ENCODE data around the gene HIVEP3. TPM values are rescaled to one million over a fixed set of nuclear protein-coding genes. Genes with fewer than 3 reads are reported as not detected.
A peak's percentile ranks its signal among the peaks of the same experiment; 100 is the strongest.
"Not testable (repeated sequence)": the region's sequence is repeated elsewhere in the genome, so short reads cannot be mapped to it uniquely, and the experiment has no call there.

HIVEP3 gene
- total RNA-seq = 10 to 100 TPM; 13.2 to 13.4 TPM

DNA sequence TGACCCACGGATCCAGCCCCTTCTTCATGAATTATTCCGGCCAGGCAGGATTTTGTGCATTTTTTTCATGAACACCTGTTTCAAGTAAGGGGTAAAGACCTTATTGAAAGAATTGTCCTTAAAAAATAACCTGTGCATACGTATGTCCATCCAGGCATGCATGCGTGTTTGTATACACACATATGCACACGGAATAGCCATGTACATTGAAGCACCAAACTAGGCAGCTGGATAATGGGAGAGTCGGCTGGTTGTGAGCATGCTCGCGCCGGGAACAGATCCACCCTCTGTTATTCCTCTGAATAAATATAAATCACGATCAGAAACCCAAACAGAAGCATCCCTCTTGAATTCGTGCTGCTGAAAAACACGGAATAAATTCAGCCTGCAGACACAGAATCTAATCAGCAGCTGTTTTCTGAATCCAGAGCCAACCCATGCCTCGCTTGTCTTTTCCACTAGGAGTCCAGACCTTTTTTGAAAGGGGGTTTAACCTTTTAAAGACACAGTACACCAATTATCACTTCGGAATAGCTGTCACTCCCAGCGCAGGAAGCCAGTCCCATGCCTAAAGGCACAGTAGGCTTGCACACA is at the start of gene HIVEP3:
TSS of gene HIVEP3 (minus strand) at position 473 of the 594 bp plus-strand sequence.
- Mint-ChIP-seq H3K27ac (peak within 1 kb of the TSS; percentile 91), H3K9me3 (peaks cover 6% of the 10 kb centered on the region), H3K4me1 (ENCODE audit: low read depth) (peaks cover 58% of the 10 kb centered on the region), H3K4me3 (peak within 1 kb of the TSS; percentile 89), H3K27me3 (ENCODE audit: low read depth) (no peaks in the 10 kb centered on the region), H3K36me3 (ENCODE audit: low read depth) (no peaks in the 10 kb centered on the region)
- intact Hi-C loops (cut with micrococcal nuclease) = loop anchor here (1.0 to 5.0 kb wide), 2 partner anchors 27 to 166 kb away; no protein-coding TSS in a partner anchor
- CTCF ChIA-PET = interaction anchor here (1.6 to 1.7 kb wide), 3 partner anchors 19 to 117 kb away, joined by 3 to 5 read pairs (median 4); no protein-coding TSS in a partner anchor
- no peak for DNase-seq

DNA sequence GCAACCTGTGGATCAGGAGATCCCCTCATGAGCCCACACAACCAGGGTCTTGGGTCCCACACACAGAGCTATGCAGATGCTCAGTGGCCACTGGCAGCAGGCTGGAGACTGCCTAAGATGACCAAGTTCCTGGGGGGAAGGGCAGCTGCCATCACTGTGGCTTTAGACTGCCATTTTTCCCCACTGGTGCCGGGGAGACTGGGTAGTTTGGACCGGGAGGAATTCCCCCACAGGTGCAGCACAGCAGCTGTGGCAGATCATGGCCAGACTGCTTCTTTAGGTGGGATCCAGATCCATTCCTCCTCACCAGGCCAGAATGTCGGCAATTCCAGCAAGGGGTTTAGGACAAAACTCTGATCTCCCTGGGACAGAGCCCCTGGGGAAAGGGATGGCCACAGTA is 45.7 kb upstream of the HIVEP3 start:
- Mint-ChIP-seq H3K9me3 (peaks cover 10% of the 10 kb centered on the region), H3K4me3 (no peak overlapping the region), H3K36me3 (ENCODE audit: low read depth) (peaks cover 6% of the 10 kb centered on the region), H3K27ac (no peak overlapping the region), H3K27me3 (ENCODE audit: low read depth) (no peaks in the 10 kb centered on the region), H3K4me1 (ENCODE audit: low read depth) (no peaks in the 10 kb centered on the region)
- CTCF ChIA-PET = no interaction called here
- intact Hi-C loops (cut with micrococcal nuclease) = no loop called here
- no peak for DNase-seq

DNA sequence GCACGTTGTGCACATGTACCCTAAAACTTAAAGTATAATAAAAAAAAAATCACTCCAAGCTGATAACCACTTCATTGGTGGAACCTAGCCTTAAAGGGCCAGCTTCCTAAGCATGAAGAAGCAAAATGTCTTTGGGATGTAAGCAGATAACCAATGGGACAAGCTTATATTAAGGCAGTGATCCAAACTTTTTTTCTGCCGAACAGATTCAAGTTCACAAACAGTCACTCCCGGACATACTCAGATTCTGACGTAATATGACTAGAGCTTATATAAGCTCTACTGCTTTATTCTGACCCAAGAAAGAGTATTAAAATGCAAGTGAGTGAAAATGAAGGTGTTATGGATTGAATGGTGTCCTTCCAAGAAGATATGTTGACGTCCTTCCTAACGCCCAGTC is 44.9 kb upstream of the HIVEP3 start:
- no peak for DNase-seq
- intact Hi-C loops (cut with micrococcal nuclease) = no loop called here
- no peaks in the 10 kb centered on the region for H3K4me1 Mint-ChIP-seq (ENCODE audit: low read depth)
- no peak overlapping the region for H3K4me3 Mint-ChIP-seq
- no peak overlapping the region for H3K27ac Mint-ChIP-seq
- no peaks in the 10 kb centered on the region for H3K27me3 Mint-ChIP-seq (ENCODE audit: low read depth)
- CTCF ChIA-PET = no interaction called here
- H3K36me3 Mint-ChIP-seq (ENCODE audit: low read depth) = peaks cover 6% of the 10 kb centered on the region
- H3K9me3 Mint-ChIP-seq = peaks cover 10% of the 10 kb centered on the region

DNA sequence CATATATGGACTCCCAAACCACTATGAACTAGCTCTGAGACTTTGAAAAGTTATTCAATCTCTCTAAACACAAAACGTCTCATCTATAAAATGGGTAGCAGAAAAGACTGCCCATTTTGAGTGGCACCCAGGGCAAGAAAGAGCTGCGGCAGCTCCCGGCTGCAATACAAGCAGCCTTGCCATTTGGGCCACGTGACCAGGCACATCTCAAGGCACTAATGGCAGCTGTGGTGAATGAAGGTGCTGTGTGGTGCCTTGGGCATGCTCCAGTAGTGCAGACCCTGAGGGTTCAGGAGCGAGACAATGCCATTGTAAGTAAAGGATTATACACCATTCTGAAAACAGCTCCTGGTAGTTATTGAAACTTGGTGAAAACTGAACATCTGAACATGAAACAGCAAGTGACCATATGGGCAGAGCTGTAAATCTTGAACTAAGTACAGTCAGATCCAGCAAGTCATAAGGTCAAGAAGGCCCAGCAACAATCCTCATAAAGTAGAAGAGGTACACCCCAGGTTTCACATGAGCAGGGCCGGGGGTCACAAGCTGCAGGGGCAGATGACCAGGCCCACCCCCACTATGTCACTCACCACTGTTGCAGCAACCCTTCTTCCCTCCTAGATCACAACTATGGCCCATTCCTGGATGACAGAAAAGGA is 39.4 kb upstream of the HIVEP3 start:
- Mint-ChIP-seq H3K27me3 (ENCODE audit: low read depth) (no peaks in the 10 kb centered on the region), H3K9me3 (no peaks in the 10 kb centered on the region), H3K36me3 (ENCODE audit: low read depth) (no peaks in the 10 kb centered on the region), H3K4me1 (ENCODE audit: low read depth) (peaks cover 10% of the 10 kb centered on the region), H3K27ac (no peak overlapping the region), H3K4me3 (no peak overlapping the region)
- CTCF ChIA-PET = interaction anchor here (1.2 kb wide), 1 partner anchor 66 kb away, joined by 4 read pairs; no protein-coding TSS in a partner anchor
- intact Hi-C loops (cut with micrococcal nuclease) = no loop called here
- DNase-seq = no peak

DNA sequence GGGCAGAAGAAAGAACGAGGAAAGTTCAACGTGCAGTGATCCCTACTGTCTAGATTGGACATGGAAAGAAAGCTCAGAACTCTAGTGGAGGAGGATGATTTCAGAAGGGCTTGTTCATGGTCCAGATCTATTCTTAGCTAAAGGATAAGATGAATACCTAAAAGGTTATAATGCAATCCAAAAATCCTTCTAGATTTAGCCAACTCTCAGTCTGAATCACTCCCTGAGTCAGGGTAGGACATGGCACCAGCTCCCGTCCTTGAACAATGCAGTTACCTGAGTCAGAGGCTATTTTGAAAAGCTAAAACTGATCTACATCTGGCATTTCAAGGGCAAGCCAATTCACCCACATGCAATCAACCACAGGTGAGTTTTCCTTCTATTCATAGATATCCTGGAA is 38.8 kb upstream of the HIVEP3 start:
- Mint-ChIP-seq H3K36me3 (ENCODE audit: low read depth) (no peaks in the 10 kb centered on the region), H3K27me3 (ENCODE audit: low read depth) (no peaks in the 10 kb centered on the region), H3K9me3 (peaks cover 3% of the 10 kb centered on the region), H3K27ac (no peak overlapping the region), H3K4me3 (no peak overlapping the region), H3K4me1 (ENCODE audit: low read depth) (peaks cover 10% of the 10 kb centered on the region)
- intact Hi-C loops (cut with micrococcal nuclease) = no loop called here
- DNase-seq = no peak
- CTCF ChIA-PET = interaction anchor here (1.2 kb wide), 1 partner anchor 66 kb away, joined by 4 read pairs; no protein-coding TSS in a partner anchor

DNA sequence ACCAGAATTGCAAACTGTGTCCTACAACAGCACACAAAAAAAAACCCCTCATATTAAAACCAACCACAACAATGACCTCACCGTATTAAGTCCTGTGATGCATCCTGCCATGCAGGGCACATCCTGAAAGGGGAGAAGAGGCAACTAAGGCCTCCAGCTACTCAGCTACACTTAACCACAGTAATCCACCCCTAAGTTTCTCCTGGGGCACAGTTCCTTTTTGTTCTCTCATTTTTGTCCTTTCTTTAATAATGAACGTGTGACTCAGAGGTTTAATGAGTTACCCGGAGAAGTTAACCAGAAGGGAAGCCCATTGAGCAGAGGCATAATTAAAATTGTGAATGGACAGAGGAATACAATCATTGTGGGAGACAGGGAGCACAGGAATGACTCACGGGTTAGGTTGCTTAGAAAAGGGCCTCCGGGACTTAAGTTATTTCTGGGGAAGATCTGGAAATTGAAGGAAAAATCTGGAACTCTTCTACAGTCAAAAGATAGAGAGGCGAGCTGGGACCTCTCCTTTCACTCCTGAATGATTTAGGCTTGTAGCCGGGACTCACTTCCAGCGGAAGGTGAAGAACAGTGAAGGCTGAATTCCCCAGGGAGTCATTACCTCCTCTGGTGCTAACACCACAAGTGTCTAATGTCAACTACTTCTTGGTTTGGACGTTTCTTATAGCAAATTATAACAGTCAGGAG is 36.9 kb upstream of the HIVEP3 start:
- Mint-ChIP-seq H3K27ac (no peak overlapping the region), H3K36me3 (ENCODE audit: low read depth) (peaks cover 12% of the 10 kb centered on the region), H3K4me3 (no peak overlapping the region), H3K4me1 (ENCODE audit: low read depth) (peaks cover 28% of the 10 kb centered on the region), H3K27me3 (ENCODE audit: low read depth) (no peaks in the 10 kb centered on the region), H3K9me3 (peaks cover 18% of the 10 kb centered on the region)
- DNase-seq = peak; percentile 35
- CTCF ChIA-PET = no interaction called here
- intact Hi-C loops (cut with micrococcal nuclease) = no loop called here

DNA sequence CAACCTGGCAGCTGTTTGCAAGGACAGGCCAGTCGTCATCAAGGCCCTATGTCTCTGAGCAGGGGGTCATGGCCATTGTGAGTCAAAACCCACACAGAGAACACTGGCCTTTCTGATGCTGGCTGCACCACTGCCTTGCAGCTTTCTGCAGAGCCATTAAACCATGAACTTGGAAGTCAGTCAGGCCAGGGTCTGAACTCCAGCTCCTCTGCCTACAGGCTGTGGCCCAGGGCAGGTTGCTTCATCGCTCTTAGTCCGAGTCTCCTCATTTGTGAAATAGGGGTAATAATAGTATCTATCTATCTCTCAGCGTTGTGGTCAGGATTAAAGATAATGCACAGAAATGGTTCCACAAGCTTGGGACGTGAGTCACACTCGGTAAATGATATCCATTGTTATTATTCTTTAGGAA is 35.8 kb upstream of the HIVEP3 start:
- intact Hi-C loops (cut with micrococcal nuclease) = no loop called here
- H3K4me1 Mint-ChIP-seq (ENCODE audit: low read depth) = peaks cover 37% of the 10 kb centered on the region
- no peak overlapping the region for H3K27ac Mint-ChIP-seq
- no peak overlapping the region for H3K4me3 Mint-ChIP-seq
- H3K9me3 Mint-ChIP-seq = peaks cover 24% of the 10 kb centered on the region
- no peaks in the 10 kb centered on the region for H3K27me3 Mint-ChIP-seq (ENCODE audit: low read depth)
- no peak for DNase-seq
- CTCF ChIA-PET = no interaction called here
- H3K36me3 Mint-ChIP-seq (ENCODE audit: low read depth) = peaks cover 17% of the 10 kb centered on the region

DNA sequence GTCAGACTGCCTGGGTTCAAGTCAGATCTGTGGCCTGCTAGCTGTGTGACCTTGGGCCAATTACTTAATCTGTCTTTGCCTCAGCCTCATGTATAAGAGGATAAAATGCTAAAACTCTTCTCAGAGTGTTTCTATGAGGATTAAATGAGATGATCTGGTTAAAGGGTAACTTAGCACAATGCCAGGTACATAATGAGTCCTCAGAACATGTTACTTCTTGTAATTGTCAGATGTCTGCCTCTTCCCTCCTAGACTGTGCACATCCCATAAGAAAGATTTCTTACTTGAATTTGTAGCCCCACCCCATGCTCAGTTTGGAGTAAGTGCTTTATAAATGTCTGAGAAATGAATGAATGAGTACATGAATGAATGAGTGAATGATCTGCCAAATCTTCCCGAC is 34.6 kb upstream of the HIVEP3 start:
- intact Hi-C loops (cut with micrococcal nuclease) = no loop called here
- H3K36me3 Mint-ChIP-seq (ENCODE audit: low read depth) = peaks cover 17% of the 10 kb centered on the region
- no peak overlapping the region for H3K27ac Mint-ChIP-seq

DNA sequence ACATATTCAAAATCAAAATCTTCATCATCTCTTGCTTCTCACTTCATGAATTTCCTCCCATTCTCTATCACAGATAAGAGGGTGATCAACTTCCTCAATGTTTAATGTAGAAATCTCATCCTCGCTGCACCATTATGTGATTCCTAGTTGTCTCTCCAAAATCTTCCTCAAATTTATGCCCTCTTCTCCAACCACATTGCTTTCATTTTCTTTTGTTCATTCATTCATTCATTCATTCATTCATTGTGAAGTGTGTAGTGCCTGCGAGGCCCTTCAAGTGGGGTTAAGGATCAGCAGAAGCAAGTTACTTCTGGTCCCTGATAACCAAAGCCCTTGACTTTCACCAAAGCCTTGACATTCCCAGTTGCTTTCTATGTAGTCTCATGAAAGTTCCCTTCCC is 33.5 kb upstream of the HIVEP3 start:
- intact Hi-C loops (cut with micrococcal nuclease) = no loop called here
- H3K4me3 Mint-ChIP-seq = no peak overlapping the region
- no peak overlapping the region for H3K27ac Mint-ChIP-seq
- peaks cover 30% of the 10 kb centered on the region for H3K9me3 Mint-ChIP-seq
- no peaks in the 10 kb centered on the region for H3K27me3 Mint-ChIP-seq (ENCODE audit: low read depth)
- H3K4me1 Mint-ChIP-seq (ENCODE audit: low read depth) = peaks cover 37% of the 10 kb centered on the region
- no peak for DNase-seq
- peaks cover 17% of the 10 kb centered on the region for H3K36me3 Mint-ChIP-seq (ENCODE audit: low read depth)
- CTCF ChIA-PET = no interaction called here

More for the DNA sequence above, 34.6 kb upstream of the HIVEP3 start:
- DNase-seq = no peak
- H3K27me3 Mint-ChIP-seq (ENCODE audit: low read depth) = no peaks in the 10 kb centered on the region
- CTCF ChIA-PET = no interaction called here
- no peak overlapping the region for H3K4me3 Mint-ChIP-seq
- H3K9me3 Mint-ChIP-seq = peaks cover 30% of the 10 kb centered on the region
- peaks cover 37% of the 10 kb centered on the region for H3K4me1 Mint-ChIP-seq (ENCODE audit: low read depth)

DNA sequence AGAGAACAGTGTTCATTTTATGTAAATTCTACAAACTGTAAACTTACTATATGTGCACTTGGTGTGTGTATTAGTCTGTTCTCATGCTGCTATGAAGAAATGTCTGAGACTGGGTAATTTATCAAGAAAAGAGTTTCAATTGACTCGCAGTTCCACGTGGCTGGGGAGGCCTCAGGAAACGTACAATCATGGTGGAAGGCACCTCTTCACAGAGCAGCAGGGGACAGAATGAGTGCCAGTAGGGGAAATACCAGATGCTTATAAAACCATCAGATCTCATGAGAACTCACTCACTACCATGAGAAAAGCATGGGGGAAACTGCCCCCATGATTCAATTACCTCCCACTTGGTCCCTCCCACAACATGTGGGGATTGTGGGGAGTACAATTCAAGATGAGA is 32.8 kb upstream of the HIVEP3 start:
- Mint-ChIP-seq H3K4me1 (ENCODE audit: low read depth) (peaks cover 37% of the 10 kb centered on the region), H3K36me3 (ENCODE audit: low read depth) (peaks cover 17% of the 10 kb centered on the region), H3K27ac (peak overlapping the region; percentile 55), H3K9me3 (peaks cover 30% of the 10 kb centered on the region)
- H3K4me3 Mint-ChIP-seq; CTCF ChIA-PET; H3K27me3 Mint-ChIP-seq (ENCODE audit: low read depth): not testable (repeated sequence)
- peak; percentile 70 for DNase-seq
- intact Hi-C loops (cut with micrococcal nuclease) = loop anchor here (1.0 to 2.0 kb wide), 3 partner anchors 15 to 65 kb away; no protein-coding TSS in a partner anchor

DNA sequence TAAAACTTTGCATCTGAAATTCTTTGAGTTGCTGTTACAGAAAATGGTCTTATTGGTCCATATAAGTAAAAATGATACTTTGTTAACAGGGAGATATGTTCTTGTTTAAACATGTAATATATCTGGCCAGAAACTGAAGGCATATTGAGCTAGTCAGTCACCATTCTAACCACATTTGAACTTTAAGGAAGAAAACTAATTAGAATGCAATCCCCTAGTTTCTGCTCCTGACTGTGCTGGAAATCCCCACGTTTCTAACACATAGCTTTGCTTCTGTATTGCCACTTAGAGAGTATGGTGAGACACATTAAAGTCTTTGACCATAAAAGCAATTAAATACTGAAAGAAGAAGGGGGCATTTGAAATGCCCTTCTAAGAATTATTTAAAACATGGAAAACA is 32.1 kb upstream of the HIVEP3 start:
- Mint-ChIP-seq H3K27me3 (ENCODE audit: low read depth) (no peaks in the 10 kb centered on the region), H3K4me3 (no peak overlapping the region), H3K4me1 (ENCODE audit: low read depth) (peaks cover 36% of the 10 kb centered on the region), H3K9me3 (peaks cover 30% of the 10 kb centered on the region), H3K36me3 (ENCODE audit: low read depth) (peaks cover 17% of the 10 kb centered on the region), H3K27ac (peak overlapping the region; percentile 55)
- intact Hi-C loops (cut with micrococcal nuclease) = loop anchor here (1.0 to 2.0 kb wide), 3 partner anchors 15 to 66 kb away; no protein-coding TSS in a partner anchor
- peak; percentile 58 for DNase-seq
- CTCF ChIA-PET = interaction anchor here (1.5 kb wide), 1 partner anchor 11 kb away, joined by 5 read pairs; no protein-coding TSS in a partner anchor

DNA sequence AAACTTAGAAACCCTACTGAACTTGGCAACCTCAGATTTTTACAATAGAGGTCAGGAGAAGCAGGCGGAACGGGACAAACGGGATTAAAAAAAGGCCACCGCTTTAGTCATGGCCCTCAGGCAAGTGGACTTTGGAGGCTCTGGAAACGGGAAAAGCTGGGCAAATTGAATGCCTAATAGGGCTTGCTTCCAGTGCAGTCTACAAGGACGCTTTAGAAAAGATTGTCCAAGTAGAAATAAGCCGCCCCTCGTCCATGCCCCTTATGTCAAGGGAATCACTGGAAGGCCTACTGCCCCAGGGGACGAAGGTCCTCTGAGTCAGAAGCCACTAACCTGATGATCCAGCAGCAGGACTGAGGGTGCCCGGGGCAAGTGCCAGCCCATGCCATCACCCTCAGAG is 27.2 kb upstream of the HIVEP3 start:
- H3K27ac Mint-ChIP-seq; DNase-seq; H3K4me3 Mint-ChIP-seq; H3K36me3 Mint-ChIP-seq (ENCODE audit: low read depth); H3K27me3 Mint-ChIP-seq (ENCODE audit: low read depth); CTCF ChIA-PET; intact Hi-C loops (cut with micrococcal nuclease): not testable (repeated sequence)
- peaks cover 12% of the 10 kb centered on the region for H3K4me1 Mint-ChIP-seq (ENCODE audit: low read depth)
- peaks cover 16% of the 10 kb centered on the region for H3K9me3 Mint-ChIP-seq

All from activated naive CD4-positive, alpha-beta T cell treated with anti-CD3 and anti-CD28 coated beads for 36 hours (primary cell).